SK-N-SH (cell line): ENCODE results near the gene AMD1. TPM values are rescaled to one million over a fixed set of nuclear protein-coding genes. Genes with fewer than 3 reads are reported as not detected.

Experiments
- CTCF ChIA-PET: fragments of 300-600, 350-600 bp; formaldehyde crosslinking; extraction: SDS; loops from one replicate; lab custom pipeline; 2021; lab: Yijun Ruan, JAX
- POLR2A ChIA-PET: fragments of 350-600 bp; sonication (Branson Sonifier 250); formaldehyde crosslinking; extraction: SDS; loops from one replicate; lab custom pipeline; 2020; ENCODE audit warnings: antibody characterized with exemption, inconsistent platforms; lab: Yijun Ruan, JAX
- DNase-seq: peaks from one replicate; pipeline ENCODE4 v3.0.0; 2012
- H2AFZ ChIP-seq: fragments of 200-600 bp; sonication (generic); 2 replicates; pipeline ENCODE4 v1.8.1; 2016; ENCODE audit warnings: antibody characterized with exemption, mild to moderate bottlenecking, low read depth
- H3F3A ChIP-seq: fragments of 200-600 bp; sonication (generic); replicated peaks from 2 replicates; pipeline ENCODE3; 2016; ENCODE audit warnings: antibody characterized with exemption, mild to moderate bottlenecking; ENCODE audit not compliant: insufficient read depth
- H3K27ac ChIP-seq, 2 experiments: fragments of 200-500 bp in 1 of 2; fragments of 200-600 bp in 1 of 2; sonication (Bioruptor generic) in 1 of 2; sonication (generic), shearing (Covaris generic) in 1 of 2; 2 replicates each; pipeline versions ENCODE4 v1.5.1 to v1.6.1; 2014 to 2016; ENCODE audit warnings: low read depth in 2 of 2, inconsistent platforms in 1 of 2, low read length in 1 of 2, mild to moderate bottlenecking in 1 of 2, mixed read lengths in 1 of 2
- H3K27me3 ChIP-seq: fragments of 200-600 bp; sonication (generic), shearing (Covaris generic); 2 replicates; pipeline ENCODE4 v1.6.1; 2016; ENCODE audit warnings: mixed run types; ENCODE audit not compliant: insufficient read depth
- H3K36me3 ChIP-seq, 2 experiments: fragments of 200-500 bp in 1 of 2; fragments of 200-600 bp in 1 of 2; sonication (Bioruptor generic) in 1 of 2; sonication (generic) in 1 of 2; replicated peaks in 1 of 2; 2 replicates each; pipeline versions ENCODE3 to v1.5.1; 2014 to 2016; ENCODE audit warnings: low read length in 1 of 2, mild to moderate bottlenecking in 1 of 2; ENCODE audit not compliant: insufficient read depth in 2 of 2, control insufficient read depth in 1 of 2
- H3K4me1 ChIP-seq, 2 experiments: fragments of 200-500 bp in 1 of 2; fragments of 200-600 bp in 1 of 2; sonication (Bioruptor generic) in 1 of 2; sonication (generic), shearing (Covaris generic) in 1 of 2; 2 replicates each; pipeline versions ENCODE4 v1.5.1 to v1.6.1; 2014 to 2016; ENCODE audit warnings: low read depth in 1 of 2, low read length in 1 of 2, mixed run types in 1 of 2; ENCODE audit not compliant: insufficient read depth in 2 of 2, control insufficient read depth in 1 of 2
- H3K4me2 ChIP-seq: fragments of 200-600 bp; sonication (generic), shearing (Covaris generic); 2 replicates; pipeline ENCODE4 v1.6.1; 2017; ENCODE audit warnings: mixed run types
- H3K4me3 ChIP-seq, 2 experiments: fragments of 200-500 bp in 1 of 2; fragments of 200-600 bp in 1 of 2; sonication (Bioruptor generic) in 1 of 2; sonication (generic), shearing (Covaris generic) in 1 of 2; 2 replicates each; pipeline versions ENCODE4 v1.5.1 to v1.8.1; 2014 to 2016; ENCODE audit warnings: low read depth in 2 of 2, inconsistent platforms in 1 of 2, low read length in 1 of 2, mild to moderate bottlenecking in 1 of 2, mixed read lengths in 1 of 2, moderate library complexity in 1 of 2
- H3K79me2 ChIP-seq: fragments of 200-600 bp; sonication (generic); 2 replicates; pipeline ENCODE4 v1.8.1; 2017; ENCODE audit warnings: mild to moderate bottlenecking; ENCODE audit not compliant: insufficient read depth
- H3K9ac ChIP-seq: fragments of 200-600 bp; sonication (generic); 2 replicates; pipeline ENCODE4 v1.6.1; 2017; ENCODE audit warnings: mixed run types
- H3K9me2 ChIP-seq: fragments of 200-600 bp; sonication (generic); 2 replicates; pipeline ENCODE4 v1.6.1; 2017; ENCODE audit warnings: mixed run types
- H3K9me3 ChIP-seq: fragments of 200-600 bp; sonication (generic); 2 replicates; pipeline ENCODE4 v1.6.1; 2017; ENCODE audit warnings: mixed run types, mild to moderate bottlenecking, moderate library complexity
- H4K20me1 ChIP-seq: fragments of 200-600 bp; sonication (generic); 2 replicates; pipeline ENCODE4 v1.6.1; 2017; ENCODE audit warnings: mild to moderate bottlenecking, mixed run types; ENCODE audit not compliant: insufficient read depth
- CHD2 ChIP-seq: fragments of 150-350 bp; IDR thresholded peaks from 2 replicates; pipeline ENCODE4 v1.6.1; 2018; ENCODE audit warnings: low read length; ENCODE audit not compliant: partially characterized antibody
- ELF1 ChIP-seq: IDR thresholded peaks from 2 replicates; pipeline ENCODE4 v1.4.0; 2012
- EP300 ChIP-seq, 2 experiments: IDR thresholded peaks; 2 replicates each; pipeline versions ENCODE4 v1.4.0 to v1.6.1; 2012; ENCODE audit warnings: borderline replicate concordance in 1 of 2, low read depth in 1 of 2, low read length in 1 of 2
- EZH2phosphoT487 ChIP-seq: fragments of 200-600 bp; sonication (generic); IDR thresholded peaks from 2 replicates; pipeline ENCODE4 v1.6.1; 2017; ENCODE audit warnings: low read depth, mixed run types, mild to moderate bottlenecking, antibody characterized with exemption, moderate library complexity, borderline replicate concordance
- FOSL2 ChIP-seq: IDR thresholded peaks from 2 replicates; pipeline ENCODE4 v1.4.0; 2012; ENCODE audit warnings: low read depth, mild to moderate bottlenecking, moderate library complexity, borderline replicate concordance
- FOXM1 ChIP-seq: IDR thresholded peaks from 2 replicates; pipeline ENCODE4 v1.4.0; 2012; ENCODE audit warnings: low read depth, mild to moderate bottlenecking
- JUND ChIP-seq: IDR thresholded peaks from 2 replicates; pipeline ENCODE4 v1.4.0; 2012
- MAX ChIP-seq: IDR thresholded peaks from 2 replicates; pipeline ENCODE4 v1.4.0; 2012; ENCODE audit warnings: low read depth
- MXI1 ChIP-seq: IDR thresholded peaks from 2 replicates; pipeline ENCODE4 v1.6.1; 2012; ENCODE audit warnings: mild to moderate bottlenecking, low read depth, low read length, improper control_type of control experiment
- NFIC ChIP-seq: IDR thresholded peaks from 2 replicates; pipeline ENCODE4 v1.4.0; 2012; ENCODE audit warnings: borderline replicate concordance
- POLR2AphosphoS5 ChIP-seq: IDR thresholded peaks from 2 replicates; pipeline ENCODE4 v1.6.1; 2012; ENCODE audit warnings: low read depth, low read length
- RCOR1 ChIP-seq: fragments of 150-350 bp; IDR thresholded peaks from 2 replicates; pipeline ENCODE4 v1.6.1; 2017; ENCODE audit warnings: antibody characterized with exemption, low read length
- REST ChIP-seq: IDR thresholded peaks from 2 replicates; pipeline ENCODE4 v1.6.1; 2012; ENCODE audit warnings: mild to moderate bottlenecking, low read depth, low read length, moderate library complexity
- RFX5 ChIP-seq: IDR thresholded peaks from 2 replicates; pipeline ENCODE4 v1.6.1; 2012; ENCODE audit warnings: mild to moderate bottlenecking, improper control_type of control experiment, low read length
- RXRA ChIP-seq: IDR thresholded peaks from 2 replicates; pipeline ENCODE4 v1.4.0; 2012; ENCODE audit warnings: low read depth, mild to moderate bottlenecking, borderline replicate concordance
- TCF12 ChIP-seq: IDR thresholded peaks from 2 replicates; pipeline ENCODE4 v1.4.0; 2012
- TEAD4 ChIP-seq: IDR thresholded peaks from 2 replicates; pipeline ENCODE4 v1.4.0; 2012; ENCODE audit warnings: mild to moderate bottlenecking, borderline replicate concordance; ENCODE audit not compliant: insufficient read depth
- USF1 ChIP-seq: IDR thresholded peaks from 2 replicates; pipeline ENCODE4 v1.4.0; 2012; ENCODE audit warnings: low read depth, borderline replicate concordance
- YY1 ChIP-seq: IDR thresholded peaks from 2 replicates; pipeline ENCODE4 v1.4.0; 2012; ENCODE audit warnings: low read depth, mild to moderate bottlenecking
- WGBS: methylation state at CpG from one replicate; pipeline ENCODE4 v1.1.6; 2017; ENCODE audit warnings: low lambda C conversion rate; 5-methylcytosine and 5-hydroxymethylcytosine counted together
- polyA plus RNA-seq, 3 experiments: library from polyadenylated mRNA; depleted of rRNA; stranded (reverse); fragments of >200 nt; gene quantifications; 2 replicates each; pipeline ENCODE4 v1.2.3, GENCODE V29; 2012
- TF ChIP-seq, protein P1 (sequence below): IDR thresholded peaks from 2 replicates; pipeline ENCODE4; 2012

Gene AMD1
- polyA plus RNA-seq, 1 of the 3 experiments (the other 2 are of a cell fraction), result 21.1 TPM

DNA sequence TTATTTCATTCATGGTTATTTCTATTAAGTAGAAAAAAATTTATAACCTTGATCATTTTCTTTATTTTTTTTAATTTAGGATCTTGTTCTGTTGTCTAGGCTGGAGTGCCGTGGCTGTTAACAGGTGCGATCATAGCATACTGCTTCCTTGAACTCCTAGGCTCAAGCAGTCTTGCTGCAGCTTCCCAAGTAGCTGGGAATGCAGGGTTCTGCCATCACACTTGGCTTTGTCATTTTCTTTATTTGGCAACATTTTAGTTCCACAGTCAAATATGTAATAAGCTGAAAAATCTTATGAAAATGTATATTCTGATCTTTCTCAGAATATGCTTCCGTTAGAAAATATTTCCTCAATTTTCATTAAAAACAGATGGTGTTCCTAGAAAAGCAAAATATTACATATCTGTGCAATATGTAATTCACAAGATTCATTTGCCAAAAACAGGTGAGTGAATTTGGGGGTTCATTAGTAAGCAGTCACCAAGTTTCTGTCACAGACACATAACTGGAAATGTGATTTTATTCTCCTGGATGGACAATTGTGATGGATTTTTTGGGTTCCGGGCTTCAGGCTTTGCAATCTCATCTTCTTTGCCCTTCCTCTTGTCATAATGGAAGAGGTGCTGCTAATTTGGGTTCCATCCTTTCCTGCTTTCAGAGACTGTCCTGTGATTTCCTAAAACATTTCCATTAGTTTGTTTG is 21.5 kb downstream of the AMD1 start:
- Histone ChIP-seq H4K20me1 (peaks cover 16% of the 10 kb centered on the region), H3K27ac (no peak overlapping the region), H3F3A (peaks cover 35% of the 10 kb centered on the region), H3K4me3 (no peak overlapping the region), H3K79me2 (peaks cover 42% of the 10 kb centered on the region), H3K9me2 (no peaks in the 10 kb centered on the region), H3K27me3 (no peaks in the 10 kb centered on the region), H2AFZ (no peak overlapping the region), H3K4me1 (no peaks in the 10 kb centered on the region), H3K4me2 (no peak overlapping the region), H3K9ac (no peak overlapping the region), H3K36me3 (peaks cover 52 to 94% of the 10 kb centered on the region in 2 experiments), H3K9me3 (no peaks in the 10 kb centered on the region)
- 95% methylated on average over 4 of the region's 4 CpGs for WGBS
- DNase-seq, result no peak
- POLR2A ChIA-PET, result no interaction called here
- TF ChIP-seq FOXM1, result no peak
- no peak for TF ChIP-seq JUND
- no peak for TF ChIP-seq YY1
- no peak for TF ChIP-seq EZH2phosphoT487
- TF ChIP-seq RCOR1, result no peak
- TF ChIP-seq MXI1, result no peak
- TF ChIP-seq RXRA, result no peak
- TF ChIP-seq RFX5, result no peak
- TF ChIP-seq, protein P1, sequence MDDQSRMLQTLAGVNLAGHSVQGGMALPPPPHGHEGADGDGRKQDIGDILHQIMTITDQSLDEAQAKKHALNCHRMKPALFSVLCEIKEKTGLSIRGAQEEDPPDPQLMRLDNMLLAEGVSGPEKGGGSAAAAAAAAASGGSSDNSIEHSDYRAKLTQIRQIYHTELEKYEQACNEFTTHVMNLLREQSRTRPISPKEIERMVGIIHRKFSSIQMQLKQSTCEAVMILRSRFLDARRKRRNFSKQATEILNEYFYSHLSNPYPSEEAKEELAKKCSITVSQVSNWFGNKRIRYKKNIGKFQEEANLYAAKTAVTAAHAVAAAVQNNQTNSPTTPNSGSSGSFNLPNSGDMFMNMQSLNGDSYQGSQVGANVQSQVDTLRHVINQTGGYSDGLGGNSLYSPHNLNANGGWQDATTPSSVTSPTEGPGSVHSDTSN, result no peak
- no peak for TF ChIP-seq TEAD4
- no peak for TF ChIP-seq TCF12
- no peak for TF ChIP-seq MAX
- no peak for TF ChIP-seq EP300 (IDR thresholded peaks at IDR 0.05; ENCODE audit: borderline replicate concordance in 1 of 2, low read depth in 1 of 2, low read length in 1 of 2)
- no peak for TF ChIP-seq USF1
- no peak for TF ChIP-seq FOSL2
- no peak for TF ChIP-seq REST
- TF ChIP-seq ELF1, result no peak
- no peak for TF ChIP-seq POLR2AphosphoS5
- no peak for TF ChIP-seq NFIC
- TF ChIP-seq CHD2, result no peak
- CTCF ChIA-PET, result no interaction called here
